ENCODE measurements around the gene COLEC12.
"Not testable (repeated sequence)": the region's sequence is repeated elsewhere in the genome, so short reads cannot be mapped to it uniquely, and the experiment has no call there.

The COLEC12 gene

GRCh38 chr18:312415-312814 is 188.1 kb downstream of the COLEC12 start:
- no peak for TF ChIP-seq CTCF (IDR thresholded peaks at IDR 0.05; ENCODE audit: low read depth, low read length)
- DNase-seq (ENCODE audit: extremely low read depth, low read depth): no peak

GRCh38 chr18:310042-310441 is 190.5 kb downstream of the COLEC12 start:
- TF ChIP-seq CTCF (IDR thresholded peaks at IDR 0.05; ENCODE audit: low read depth, low read length): no peak
- no peak for DNase-seq (ENCODE audit: extremely low read depth, low read depth)

GRCh38 chr18:308086-308485 is 192.4 kb downstream of the COLEC12 start:
- not testable (repeated sequence) for DNase-seq (ENCODE audit: extremely low read depth, low read depth)

GRCh38 chr18:306608-307255 is 193.8 kb downstream of the COLEC12 start:
- TF ChIP-seq CTCF (IDR thresholded peaks at IDR 0.05; ENCODE audit: low read depth, low read length): no peak
- no peak for DNase-seq (ENCODE audit: extremely low read depth, low read depth)

GRCh38 chr18:305003-305501 is 195.4 kb downstream of the COLEC12 start:
- no peak for TF ChIP-seq CTCF (IDR thresholded peaks at IDR 0.05; ENCODE audit: low read depth, low read length)
- DNase-seq (ENCODE audit: extremely low read depth, low read depth): no peak

GRCh38 chr18:303607-304006 is 196.9 kb downstream of the COLEC12 start:
- TF ChIP-seq CTCF (IDR thresholded peaks at IDR 0.05; ENCODE audit: low read depth, low read length): no peak
- DNase-seq (ENCODE audit: extremely low read depth, low read depth): no peak

- no peak for DNase-seq (ENCODE audit: extremely low read depth, low read depth)
Measured at GRCh38 chr18:303011-303410, 197.5 kb downstream of the COLEC12 start.

More at GRCh38 chr18:303011-303410, 197.5 kb downstream of the COLEC12 start:
- no peak for TF ChIP-seq CTCF (IDR thresholded peaks at IDR 0.05; ENCODE audit: low read depth, low read length)
